Fibroblast of pulmonary artery (primary cell): ENCODE data around the gene HMX2.

Experiments used
- DNase-seq: peaks from one replicate; pipeline ENCODE4 v3.0.0-alpha.2; 2010; ENCODE audit warnings: low read depth
- H3K4me3 ChIP-seq: replicated peaks from 2 replicates; pipeline ENCODE4 v1.5.1; 2011; ENCODE audit warnings: low read depth, mild to moderate bottlenecking, control low read depth, low read length, moderate library complexity
- TF ChIP-seq, protein P1 (sequence below): IDR thresholded peaks from 2 replicates; pipeline ENCODE4 v1.5.1; 2011; ENCODE audit warnings: mild to moderate bottlenecking, control low read depth, low read length, inconsistent platforms; ENCODE audit errors: missing control alignments

The HMX2 gene

DNA sequence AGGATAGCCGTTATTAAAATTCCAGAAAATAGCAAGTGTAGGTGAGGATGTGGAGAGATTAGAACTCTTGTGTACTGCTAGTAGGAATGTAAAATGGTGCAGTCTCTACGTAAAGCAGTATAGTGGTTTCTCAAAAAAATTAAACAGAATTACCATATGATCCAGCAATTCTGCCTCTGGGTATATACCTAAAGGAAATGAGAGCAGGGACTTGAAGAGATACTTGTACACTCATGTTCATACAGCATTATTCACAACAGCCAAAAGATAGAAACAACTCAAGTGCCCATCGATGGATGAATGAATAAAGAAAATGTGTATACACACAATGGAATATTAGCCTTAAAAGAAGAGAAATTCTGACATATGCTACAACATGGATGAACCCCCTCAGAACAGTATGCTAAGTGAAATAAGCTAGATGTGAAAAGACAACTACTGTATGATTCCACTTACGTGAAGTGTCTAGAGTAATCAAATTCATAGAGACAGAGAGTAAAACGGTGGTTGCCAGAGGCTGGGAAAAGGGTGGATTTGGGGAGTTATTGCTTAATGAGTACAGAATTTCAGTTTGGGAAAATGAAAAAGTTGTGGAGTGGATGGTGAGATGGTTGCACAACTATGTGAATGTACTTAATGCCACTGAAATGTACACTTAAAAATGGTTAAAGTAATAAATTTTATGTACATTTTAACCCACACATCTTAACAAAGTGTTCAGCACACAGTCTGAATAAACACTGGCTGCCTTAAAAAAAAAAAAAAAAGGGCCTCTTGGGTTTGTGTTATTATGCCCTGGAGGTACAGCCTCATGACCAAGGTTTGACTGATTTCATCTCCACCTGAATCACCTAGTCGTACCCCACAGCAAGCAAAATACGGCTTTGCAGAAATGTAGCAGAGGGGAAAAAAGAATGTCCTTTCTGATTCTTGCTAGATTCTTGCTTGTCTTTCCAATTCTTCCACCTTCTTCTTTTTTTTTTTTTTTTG is 32.5 kb downstream of the HMX2 start:
- H3K4me3 ChIP-seq = no peak overlapping the region
- TF ChIP-seq, protein P1, sequence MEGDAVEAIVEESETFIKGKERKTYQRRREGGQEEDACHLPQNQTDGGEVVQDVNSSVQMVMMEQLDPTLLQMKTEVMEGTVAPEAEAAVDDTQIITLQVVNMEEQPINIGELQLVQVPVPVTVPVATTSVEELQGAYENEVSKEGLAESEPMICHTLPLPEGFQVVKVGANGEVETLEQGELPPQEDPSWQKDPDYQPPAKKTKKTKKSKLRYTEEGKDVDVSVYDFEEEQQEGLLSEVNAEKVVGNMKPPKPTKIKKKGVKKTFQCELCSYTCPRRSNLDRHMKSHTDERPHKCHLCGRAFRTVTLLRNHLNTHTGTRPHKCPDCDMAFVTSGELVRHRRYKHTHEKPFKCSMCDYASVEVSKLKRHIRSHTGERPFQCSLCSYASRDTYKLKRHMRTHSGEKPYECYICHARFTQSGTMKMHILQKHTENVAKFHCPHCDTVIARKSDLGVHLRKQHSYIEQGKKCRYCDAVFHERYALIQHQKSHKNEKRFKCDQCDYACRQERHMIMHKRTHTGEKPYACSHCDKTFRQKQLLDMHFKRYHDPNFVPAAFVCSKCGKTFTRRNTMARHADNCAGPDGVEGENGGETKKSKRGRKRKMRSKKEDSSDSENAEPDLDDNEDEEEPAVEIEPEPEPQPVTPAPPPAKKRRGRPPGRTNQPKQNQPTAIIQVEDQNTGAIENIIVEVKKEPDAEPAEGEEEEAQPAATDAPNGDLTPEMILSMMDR = no peak
- DNase-seq = no peak

DNA sequence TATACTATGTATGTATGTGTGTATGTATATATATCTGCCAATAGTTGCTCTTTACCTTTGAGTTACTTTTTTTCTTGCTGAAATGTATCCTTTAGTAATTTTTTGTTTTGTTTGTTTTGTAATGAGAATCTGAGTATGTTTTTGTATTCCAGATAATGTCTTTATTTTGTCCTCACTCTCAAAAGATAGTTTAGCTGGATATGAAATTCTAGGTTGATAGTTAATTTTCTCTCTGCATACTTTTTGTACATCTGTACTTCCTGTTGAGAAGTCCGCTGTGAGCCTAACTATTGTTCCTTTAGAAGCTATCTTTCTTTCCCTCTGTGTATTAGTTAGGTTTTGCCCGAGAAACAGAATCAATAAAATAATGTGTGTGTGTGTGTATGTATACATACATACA is 35.8 kb downstream of the HMX2 start:
- TF ChIP-seq, protein P1 = no peak
- H3K4me3 ChIP-seq = no peak overlapping the region
- no peak for DNase-seq

DNA sequence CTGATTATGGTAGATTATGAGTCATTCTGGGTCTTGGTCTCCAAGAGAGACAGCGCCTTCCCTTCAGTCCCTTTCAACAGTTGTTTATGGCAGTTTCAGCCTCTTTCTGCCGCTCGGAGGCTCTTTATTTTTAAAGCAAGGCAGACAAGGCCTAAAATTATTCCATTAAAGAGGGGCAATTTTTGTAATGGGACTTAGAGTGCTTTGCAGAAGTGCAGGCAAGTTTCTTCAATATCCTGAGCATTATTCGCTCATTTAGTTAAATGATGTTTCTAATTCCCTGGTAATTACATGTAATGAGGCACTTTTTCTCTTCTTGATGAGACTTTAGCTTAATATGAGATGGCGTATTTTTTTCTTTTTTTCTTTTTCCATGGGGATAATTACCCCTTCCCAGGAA is 39.8 kb downstream of the HMX2 start:
- TF ChIP-seq, protein P1 = no peak
- H3K4me3 ChIP-seq = no peak overlapping the region
- no peak for DNase-seq

GRCh38 chr10:123191886-123192285 is 44.0 kb downstream of the HMX2 start:
- DNase-seq = no peak
- no peak overlapping the region for H3K4me3 ChIP-seq
- TF ChIP-seq, protein P1 = no peak

GRCh38 chr10:123194056-123194455 is 46.1 kb downstream of the HMX2 start:
- DNase-seq = no peak
- H3K4me3 ChIP-seq = no peak overlapping the region
- TF ChIP-seq, protein P1 = no peak
